HG02870 (cell line): Measurements from ENCODE around the gene C2orf92.

Source experiments
- ATAC-seq: cut with Tn5 transposase; IDR thresholded peaks from one replicate; pipeline ENCODE4 v1.9.1; 2021; ENCODE audit warnings: mild to moderate bottlenecking, moderate library complexity; ENCODE audit not compliant: unreplicated experiment

The C2orf92 gene

DNA sequence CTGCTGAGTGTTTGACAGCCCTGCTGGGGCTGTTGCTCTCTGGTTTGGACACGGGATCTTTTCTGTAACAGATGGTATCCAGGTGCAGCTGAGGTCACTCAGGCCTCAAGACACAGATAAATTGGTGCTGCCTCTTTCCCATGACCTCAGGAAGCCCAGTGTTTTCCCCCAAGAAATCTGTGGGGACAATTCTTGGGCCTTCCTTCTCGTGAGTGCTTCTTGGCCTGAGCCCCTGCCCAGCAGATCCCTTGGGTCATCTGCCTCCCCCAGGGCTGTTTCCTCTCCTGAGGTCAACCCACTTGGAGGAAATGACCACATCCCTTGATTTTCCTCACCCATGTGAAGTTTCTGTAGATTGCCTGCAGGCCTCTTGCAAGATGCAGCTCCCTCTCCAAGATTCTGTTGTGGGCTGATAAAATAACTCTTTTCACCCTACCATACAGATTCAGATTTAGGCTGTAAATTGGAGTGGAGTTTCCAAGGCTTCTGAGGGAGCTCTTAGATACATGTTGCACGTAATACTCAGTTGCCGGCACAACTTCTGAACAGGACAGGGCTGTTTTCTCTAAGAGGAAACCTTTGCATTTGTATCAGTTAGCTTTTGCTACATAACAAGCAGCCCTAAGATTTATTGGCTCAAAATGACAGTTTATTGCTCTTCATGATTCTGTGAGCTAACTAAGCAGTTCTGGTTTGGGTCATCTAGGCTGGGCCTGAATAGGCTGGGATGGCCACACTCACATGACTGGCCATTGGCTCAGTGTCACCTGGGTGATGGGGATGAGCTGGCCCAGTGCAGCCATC is 57.0 kb downstream of the C2orf92 start:
- ATAC-seq = no peak

DNA sequence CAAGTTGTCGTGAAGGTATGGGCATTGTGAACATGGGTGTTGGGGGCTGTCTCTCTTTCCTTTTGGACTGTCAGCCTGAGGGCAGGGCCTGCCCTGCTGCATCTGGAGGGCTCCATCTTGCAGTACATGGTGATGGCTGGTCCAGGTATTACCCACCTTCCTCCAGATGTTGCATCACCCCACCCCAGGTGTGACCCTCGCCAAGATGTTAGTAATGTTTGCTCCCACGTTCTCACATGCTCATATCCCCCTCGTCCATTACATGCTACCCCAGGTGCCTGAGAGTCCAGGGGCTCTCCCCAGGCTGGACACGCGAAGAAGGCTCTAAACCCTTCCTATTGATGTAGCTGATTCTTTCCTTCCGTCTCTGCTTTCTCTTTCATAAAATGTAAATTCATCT is 57.8 kb downstream of the C2orf92 start:
- no peak for ATAC-seq

DNA sequence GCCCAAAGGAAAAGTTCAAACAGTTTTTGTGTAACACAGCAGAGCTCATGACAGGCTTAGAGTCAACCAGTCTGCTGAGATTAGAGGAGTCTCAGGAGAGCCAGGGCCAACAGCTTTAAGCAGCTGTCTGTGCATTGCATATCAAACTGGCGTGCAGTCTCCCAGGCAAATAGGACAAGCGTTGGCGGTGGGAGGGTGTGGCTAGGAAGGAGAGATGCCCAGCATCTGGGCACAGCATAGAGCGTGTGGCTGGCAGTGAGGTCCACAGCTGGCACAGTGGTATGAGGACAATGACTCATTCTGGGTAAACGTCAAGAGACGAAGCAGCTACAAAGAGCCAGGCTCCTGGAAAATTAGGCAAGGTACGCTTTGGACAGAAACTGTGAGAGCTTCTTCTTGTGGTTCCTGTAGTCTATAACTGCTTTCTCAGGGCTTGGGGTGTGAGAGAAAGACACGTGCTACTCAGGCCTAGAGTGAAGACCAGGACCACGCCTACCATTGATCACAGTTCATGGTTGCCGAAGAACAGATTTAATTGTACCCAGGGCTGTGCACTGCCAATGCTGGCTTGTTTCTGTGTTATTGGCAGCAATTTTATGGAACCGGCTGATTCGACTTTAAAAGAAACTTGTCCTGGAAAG is 58.7 kb downstream of the C2orf92 start:
- ATAC-seq = no peak

DNA sequence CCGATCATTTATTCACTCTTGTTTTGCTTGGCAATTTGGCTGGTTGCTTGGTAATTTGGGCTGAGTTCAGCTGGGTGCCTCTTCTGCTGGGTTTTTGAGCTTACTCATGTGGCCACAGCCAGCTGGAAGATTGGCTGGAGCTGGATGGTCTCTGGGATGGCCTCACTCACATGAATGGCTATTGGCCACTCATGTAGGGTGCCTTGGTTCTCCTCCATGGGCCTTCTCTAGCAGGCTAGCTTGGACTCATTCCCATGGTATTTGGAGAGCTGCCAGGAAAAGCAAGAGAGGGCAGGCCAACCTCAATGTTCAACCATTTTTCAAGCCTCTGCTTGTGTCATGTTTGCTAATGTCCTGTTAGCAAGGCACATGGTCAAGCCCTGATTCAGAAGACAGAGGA is 60.7 kb downstream of the C2orf92 start:
- ATAC-seq = no peak

DNA sequence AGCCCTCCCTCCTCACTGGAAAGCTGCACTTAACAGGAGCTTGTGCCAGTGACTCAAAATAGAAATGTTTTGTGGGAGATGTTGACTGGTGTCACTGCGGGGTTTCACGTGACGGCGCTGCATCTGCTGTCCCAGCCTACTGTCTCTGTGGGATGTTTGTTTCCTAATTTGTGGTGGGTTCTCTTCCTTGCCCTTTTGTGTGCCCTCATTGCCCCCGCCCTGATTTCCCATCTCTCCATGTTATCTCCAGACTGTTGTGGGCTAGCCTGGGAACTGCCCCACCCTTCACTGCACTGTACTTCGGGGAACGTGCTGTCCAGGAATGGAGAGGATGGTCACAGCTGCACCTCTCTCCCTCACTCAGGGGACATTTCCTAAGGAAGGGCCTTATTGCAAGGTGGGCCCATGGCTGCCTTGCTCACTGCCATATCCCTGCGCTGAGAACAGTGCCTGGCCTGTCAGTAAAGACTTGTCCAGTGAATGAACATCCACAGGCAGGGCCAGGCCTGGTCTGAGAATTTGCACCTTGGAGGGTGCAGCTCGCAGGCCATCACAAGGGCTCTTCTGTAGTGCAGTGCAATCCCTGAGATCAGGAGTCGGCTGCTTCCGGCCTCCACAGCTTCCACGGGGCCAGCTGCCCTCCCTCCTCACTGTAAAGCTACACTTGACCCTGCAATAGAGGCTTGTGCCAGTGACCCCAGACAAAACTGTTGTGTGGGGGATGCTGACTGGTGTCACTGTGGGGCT is 61.9 kb downstream of the C2orf92 start:
- ATAC-seq = no peak

DNA sequence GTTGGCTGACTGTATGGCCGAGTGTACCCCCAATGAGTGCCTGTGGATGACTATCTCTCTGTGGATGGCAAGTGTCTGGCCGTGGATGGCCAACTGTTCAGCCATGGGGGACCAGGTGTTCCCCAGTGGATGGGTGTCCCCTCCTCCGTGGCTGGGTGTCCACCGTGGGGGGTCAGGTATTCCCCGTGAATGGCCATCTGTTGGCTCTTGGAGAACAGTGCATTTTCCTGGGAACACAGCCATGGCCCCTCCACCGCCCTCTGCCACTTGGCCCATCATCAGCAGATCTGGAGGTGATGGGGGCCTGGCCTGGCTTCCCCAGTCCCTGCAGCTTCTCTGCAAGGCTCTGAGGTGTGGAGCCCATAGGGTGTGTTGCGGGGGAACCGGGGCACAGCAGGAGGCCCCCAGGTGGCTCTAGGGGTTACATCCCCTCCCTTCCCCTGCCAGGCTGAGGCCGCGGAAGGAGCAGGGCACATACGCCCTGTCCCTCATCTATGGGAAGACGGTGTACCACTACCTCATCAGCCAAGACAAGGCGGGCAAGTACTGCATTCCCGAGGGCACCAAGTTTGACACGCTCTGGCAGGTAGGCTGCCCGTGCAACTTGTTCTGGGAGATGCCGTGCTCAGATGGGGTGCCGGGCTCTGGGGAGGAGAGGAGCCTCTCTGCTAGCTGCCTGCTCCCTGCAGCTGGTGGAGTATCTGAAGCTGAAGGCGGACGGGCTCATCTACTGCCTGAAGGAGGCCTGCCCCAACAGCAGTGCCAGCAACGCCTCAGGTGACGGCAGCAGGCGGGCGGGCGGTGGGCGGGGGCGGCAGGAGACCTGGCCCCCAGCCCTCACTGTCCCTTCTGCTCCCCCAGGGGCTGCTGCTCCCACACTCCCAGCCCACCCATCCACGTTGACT is 63.2 kb downstream of the C2orf92 start:
- ATAC-seq = no peak

DNA sequence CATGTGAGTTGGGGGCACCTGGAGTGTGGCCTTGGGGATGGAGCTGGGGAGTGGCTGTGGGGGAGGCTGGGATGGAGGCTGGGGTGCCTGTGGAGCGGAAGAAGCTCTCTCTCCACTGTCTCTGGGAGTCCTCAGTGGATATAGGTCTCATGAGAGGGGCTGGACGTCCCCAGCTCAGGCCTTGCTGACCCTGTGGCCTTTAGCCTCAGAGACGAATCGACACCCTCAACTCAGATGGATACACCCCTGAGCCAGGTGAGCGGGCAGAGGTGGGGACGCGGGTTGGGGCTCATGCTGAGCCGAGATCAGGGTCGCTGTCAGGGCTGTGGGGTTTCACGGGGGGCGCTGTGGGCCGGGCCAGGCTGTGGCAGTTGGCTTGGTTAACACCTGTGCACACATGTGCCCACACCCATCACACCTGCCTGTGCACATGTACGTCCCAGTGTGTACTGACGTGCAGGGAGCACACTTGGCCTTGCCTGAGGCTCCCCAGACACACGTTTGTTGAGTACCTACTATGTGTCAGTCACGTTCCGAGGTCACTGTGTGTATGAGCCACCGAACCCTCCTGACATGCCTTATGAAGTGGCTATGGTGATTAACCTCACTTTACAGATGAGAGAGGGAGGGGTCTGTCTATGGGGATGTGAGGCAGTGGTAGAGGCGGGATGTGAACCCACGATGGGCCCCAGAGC is 64.0 kb downstream of the C2orf92 start:
- ATAC-seq = no peak

DNA sequence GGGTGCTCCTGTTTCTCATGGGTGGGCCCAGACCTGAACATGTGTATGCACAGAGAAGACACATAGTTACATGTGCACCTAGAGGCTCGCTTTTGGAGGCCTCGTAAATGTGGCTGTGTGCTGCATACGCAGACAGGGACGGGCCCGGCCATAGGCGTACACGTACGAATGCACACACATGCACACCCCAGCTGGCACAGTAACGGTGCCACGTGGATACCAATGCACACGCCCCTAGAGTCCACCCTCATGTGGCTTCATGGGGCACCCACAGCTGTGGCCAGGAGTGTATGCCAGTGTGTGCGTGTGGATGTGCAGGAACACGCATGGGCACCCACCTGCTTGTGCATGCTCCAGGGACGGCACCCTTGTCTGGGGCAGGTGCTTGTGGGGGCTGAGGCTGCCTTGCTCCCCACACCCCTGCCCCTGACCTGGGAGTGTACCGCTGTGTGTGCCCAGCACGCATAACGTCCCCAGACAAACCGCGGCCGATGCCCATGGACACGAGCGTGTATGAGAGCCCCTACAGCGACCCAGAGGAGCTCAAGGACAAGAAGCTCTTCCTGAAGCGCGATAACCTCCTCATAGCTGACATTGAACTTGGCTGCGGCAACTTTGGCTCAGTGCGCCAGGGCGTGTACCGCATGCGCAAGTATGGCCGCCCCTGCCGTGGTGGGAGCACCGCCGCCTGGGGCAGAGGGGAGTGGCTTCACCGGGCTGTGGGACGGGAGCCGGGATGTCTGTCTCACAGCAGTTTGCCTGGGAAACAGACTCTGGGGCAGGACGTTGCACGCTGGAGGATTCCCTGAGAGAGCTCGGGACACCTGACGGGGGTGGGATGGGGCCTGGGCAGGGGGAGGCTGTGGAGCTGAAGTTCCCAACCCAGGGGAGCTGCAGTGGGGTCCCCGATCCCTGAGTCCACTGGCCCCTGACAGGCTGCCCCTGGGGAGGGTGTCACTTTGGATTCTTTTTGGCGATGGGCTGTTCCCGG is 64.8 kb downstream of the C2orf92 start:
- no peak for ATAC-seq

DNA sequence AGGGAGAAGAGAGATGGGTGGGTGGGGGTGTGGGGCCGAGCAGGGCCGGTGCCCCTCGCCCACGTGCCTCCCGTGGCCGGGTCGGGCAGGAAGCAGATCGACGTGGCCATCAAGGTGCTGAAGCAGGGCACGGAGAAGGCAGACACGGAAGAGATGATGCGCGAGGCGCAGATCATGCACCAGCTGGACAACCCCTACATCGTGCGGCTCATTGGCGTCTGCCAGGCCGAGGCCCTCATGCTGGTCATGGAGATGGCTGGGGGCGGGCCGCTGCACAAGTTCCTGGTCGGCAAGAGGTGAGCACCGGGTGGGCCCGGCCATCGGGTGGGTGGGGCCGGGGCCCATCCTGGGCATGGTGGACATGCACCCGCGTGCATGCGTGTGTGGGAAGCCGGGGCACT is 65.6 kb downstream of the C2orf92 start:
- ATAC-seq = no peak

DNA sequence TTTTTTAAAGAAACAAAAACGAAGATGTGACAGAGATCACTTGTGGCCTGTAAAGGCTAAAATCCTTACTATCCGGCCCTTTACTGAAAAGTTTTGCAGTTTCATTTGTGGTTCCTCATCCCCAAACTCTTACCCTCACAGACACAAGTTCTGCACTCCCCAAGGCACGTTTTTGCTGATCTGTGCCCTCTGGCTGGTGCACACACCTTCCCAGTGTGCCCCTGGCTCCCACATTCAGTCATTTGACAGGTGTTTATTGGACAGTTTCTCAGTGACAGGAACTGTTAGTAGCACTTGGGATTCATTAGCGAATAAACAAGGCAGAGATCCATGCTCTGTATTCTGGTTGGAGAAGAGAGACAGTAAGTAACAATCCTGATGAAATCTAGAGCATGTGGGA is 66.7 kb downstream of the C2orf92 start:
- no peak for ATAC-seq

DNA sequence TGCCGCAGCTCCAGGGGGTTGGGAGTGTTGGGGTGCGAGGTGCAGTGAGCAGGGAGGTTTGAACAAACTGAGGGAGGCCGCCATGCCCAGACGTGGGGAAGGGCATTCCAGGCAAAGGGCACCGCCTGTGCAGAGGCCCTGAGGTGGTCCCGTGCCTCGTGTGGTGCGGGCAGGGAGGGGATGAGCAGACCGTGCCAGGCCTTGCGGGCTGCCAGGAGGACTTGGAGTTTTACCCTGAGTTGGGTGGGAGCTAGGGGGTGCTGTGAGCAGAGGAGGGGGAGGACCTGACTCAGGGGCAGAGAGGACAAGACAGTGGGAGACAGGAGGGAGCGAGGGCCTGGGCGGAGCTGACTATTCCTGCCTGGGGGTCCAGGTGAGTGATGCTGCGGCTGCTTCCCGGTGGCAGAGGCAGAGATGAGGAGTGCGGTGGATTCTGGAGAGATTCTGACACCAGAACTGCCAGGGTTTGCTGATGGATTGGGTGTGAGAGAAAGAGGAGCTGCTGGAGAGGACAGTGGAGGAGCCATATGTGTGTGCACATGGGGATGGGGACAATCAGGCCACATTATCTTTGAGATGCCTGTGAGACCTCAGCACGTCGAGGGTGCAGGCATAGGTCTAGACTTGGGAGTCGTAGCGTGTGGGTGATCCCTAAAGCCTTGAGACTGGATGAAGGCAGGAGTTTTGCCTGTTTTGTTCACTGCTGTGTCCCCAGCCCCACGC is 67.3 kb downstream of the C2orf92 start:
- no peak for ATAC-seq

DNA sequence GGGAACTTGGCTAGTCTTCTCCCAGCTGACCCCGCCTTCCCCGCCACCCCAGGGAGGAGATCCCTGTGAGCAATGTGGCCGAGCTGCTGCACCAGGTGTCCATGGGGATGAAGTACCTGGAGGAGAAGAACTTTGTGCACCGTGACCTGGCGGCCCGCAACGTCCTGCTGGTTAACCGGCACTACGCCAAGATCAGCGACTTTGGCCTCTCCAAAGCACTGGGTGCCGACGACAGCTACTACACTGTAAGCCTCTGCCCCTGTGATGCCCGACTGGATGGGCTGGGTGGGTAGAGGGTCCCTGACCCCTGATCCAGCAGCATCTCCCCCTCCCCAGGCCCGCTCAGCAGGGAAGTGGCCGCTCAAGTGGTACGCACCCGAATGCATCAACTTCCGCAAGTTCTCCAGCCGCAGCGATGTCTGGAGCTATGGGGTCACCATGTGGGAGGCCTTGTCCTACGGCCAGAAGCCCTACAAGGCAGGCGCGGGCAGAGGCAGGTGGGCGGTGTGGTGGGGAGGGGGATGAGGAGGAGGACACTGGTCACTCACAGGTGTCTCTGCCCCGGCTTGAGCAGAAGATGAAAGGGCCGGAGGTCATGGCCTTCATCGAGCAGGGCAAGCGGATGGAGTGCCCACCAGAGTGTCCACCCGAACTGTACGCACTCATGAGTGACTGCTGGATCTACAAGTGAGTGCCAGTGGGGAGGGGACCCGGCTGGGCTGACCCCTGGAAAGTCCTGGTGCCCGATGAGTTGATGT is 68.1 kb downstream of the C2orf92 start:
- no peak for ATAC-seq

DNA sequence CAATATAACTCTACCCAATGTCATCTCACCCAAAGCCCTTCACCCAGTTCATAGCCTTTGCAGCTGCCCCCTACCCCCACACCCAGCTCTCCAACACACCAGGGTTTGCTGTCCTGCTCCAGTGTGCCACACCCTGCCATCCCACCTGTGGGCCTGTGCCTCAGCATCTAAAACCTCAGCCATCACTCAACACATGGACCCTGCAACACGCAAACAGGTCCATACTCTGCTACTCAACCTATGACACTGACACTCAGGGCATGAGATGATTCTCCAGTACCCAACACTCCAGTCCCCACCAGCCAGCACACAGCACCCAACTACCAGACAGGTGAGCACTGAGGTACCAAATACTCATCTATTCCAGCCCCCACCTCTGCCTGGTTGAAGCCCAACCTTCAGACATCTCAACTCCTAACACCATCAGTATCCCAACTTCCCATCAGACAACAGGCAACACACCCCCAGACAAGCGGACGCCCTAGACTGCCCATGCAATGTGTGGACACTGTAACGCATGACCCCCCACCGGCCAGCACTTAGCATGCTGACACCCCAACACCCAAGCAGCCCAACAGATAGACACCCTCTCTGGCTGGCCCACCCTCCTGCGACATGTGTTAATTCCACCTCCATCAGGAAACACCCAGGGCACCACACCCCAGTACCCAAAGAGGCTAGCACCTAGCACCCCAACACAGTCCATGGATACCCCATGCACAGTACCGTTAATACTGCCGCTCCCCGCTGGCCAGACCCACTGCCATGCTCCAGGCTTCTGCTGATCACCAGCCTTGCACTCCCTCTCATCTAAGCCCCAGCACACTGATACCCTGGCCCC is 68.9 kb downstream of the C2orf92 start:
- ATAC-seq = no peak

DNA sequence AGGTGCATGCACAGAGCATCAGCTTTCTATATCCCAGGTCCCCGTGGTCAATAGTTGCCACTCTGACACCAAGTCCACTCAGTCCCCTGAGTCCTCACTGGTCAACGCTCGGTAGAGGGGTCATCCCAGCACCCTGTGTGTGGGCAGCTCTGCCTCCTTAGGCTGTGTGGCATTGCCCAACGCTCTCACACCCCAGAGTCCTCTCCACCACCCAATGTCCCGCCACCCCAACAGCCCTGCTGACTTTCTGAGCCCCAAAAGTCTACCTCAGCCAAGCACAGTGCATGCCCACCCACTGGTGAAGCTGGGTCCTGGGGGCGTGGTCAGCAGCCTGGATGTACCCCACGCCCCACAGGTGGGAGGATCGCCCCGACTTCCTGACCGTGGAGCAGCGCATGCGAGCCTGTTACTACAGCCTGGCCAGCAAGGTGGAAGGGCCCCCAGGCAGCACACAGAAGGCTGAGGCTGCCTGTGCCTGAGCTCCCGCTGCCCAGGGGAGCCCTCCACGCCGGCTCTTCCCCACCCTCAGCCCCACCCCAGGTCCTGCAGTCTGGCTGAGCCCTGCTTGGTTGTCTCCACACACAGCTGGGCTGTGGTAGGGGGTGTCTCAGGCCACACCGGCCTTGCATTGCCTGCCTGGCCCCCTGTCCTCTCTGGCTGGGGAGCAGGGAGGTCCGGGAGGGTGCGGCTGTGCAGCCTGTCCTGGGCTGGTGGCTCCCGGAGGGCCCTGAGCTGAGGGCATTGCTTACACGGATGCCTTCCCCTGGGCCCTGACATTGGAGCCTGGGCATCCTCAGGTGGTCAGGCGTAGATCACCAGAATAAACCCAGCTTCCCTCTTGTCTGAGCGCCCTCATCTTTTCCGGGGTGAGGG is 69.7 kb downstream of the C2orf92 start:
- ATAC-seq = no peak

DNA sequence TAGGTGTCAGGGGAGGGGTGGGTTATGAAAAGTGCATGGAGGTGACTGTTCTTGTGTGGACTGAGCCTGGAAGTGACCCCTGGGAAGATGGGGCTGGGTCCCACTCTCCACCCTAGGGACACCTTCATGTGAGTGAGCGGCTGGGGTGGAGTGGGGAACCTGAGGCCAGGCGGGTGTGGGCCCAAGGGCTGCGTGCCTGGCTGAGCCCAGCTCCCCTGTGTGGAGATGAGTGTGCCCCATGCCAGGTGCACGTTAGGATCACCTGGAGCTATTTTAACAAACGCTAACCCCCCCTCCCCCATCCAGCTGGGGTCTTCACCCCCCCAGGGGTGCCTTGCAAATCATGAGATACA is 70.4 kb downstream of the C2orf92 start:
- ATAC-seq = no peak

DNA sequence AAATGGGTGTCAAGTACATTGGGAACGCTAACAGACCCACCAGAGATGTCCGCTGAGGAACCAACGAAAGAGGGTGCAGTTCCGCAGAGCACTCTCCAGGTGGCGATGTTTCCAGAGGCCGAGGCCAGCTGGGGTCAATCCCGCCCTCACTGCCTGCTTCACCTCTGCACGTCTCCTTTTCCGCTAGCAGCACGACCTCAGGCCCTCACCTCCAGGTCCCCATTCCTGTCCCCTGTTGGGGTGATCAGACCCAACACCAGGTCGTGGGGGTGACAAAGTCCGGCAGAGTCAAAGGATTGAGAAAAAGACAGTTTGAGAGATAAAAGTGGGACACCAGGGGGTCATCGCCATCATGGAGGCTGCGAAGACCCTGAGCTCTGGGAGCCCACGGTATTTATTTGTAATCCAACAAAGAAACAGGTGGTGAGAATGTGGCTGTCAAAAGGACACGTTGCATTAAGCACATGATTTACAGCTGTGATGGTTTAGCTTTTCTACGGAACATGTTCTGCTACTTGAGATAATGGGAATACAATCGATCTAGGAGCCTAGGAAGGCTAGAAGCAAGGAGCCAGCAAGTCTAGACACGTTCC is 71.2 kb downstream of the C2orf92 start:
- no peak for ATAC-seq
